Chondrocyte (in vitro differentiated cells): Measurements from ENCODE around the gene SCAPER. TPM values are rescaled to one million over a fixed set of nuclear protein-coding genes. Genes with fewer than 3 reads are reported as not detected.
"Not testable (repeated sequence)": the region's sequence is repeated elsewhere in the genome, so short reads cannot be mapped to it uniquely, and the experiment has no call there.

Experiments used
- DNase-seq: peaks from one replicate; pipeline ENCODE4 v3.0.0; 2021; ENCODE audit warnings: mixed read lengths, low spot score
- H3K27ac Mint-ChIP-seq: one replicate; pipeline ENCODE4 v1.8.0; 2021; ENCODE audit warnings: mild to moderate bottlenecking, moderate library complexity, mixed read lengths; ENCODE audit not compliant: unreplicated experiment
- H3K27me3 Mint-ChIP-seq: 2 replicates; pipeline ENCODE4 v1.8.0; 2021; ENCODE audit warnings: low read depth, mixed read lengths
- H3K36me3 Mint-ChIP-seq: 2 replicates; pipeline ENCODE4 v1.8.0; 2021; ENCODE audit warnings: low read depth, mixed read lengths
- H3K4me1 Mint-ChIP-seq: 2 replicates; pipeline ENCODE4 v1.8.0; 2021; ENCODE audit warnings: low read depth, mild to moderate bottlenecking, mixed read lengths
- H3K4me3 Mint-ChIP-seq: one replicate; pipeline ENCODE4 v1.8.0; 2021; ENCODE audit warnings: mild to moderate bottlenecking, moderate library complexity, mixed read lengths; ENCODE audit not compliant: unreplicated experiment
- H3K9me3 Mint-ChIP-seq: 2 replicates; pipeline ENCODE4 v1.8.0; 2021; ENCODE audit warnings: low read depth, mixed read lengths
- total RNA-seq: library from RNA; stranded (reverse); gene quantifications from 3 replicates; pipeline ENCODE4 v1.2.1, GENCODE V29; 2021
- TF ChIP-seq, protein P1 (sequence below): fragments of 200-600 bp; sonication (generic); IDR thresholded peaks from 2 replicates; pipeline ENCODE4 v1.5.0; 2021; ENCODE audit warnings: antibody characterized with exemption, mild to moderate bottlenecking, moderate library complexity

The SCAPER gene
- total RNA-seq, 1 donor from 2014 or later = 17.3 TPM

GRCh38 chr15:76823303-76823702 is 81.8 kb downstream of the SCAPER start:
- H3K4me3 Mint-ChIP-seq = no peak overlapping the region

GRCh38 chr15:76818926-76819325 is 86.2 kb downstream of the SCAPER start:
- not testable (repeated sequence) for H3K4me1 Mint-ChIP-seq, H3K36me3 Mint-ChIP-seq, H3K27ac Mint-ChIP-seq, H3K4me3 Mint-ChIP-seq, H3K27me3 Mint-ChIP-seq, DNase-seq
- peaks cover 16% of the 10 kb centered on the region for H3K9me3 Mint-ChIP-seq

More at GRCh38 chr15:76823303-76823702, 81.8 kb downstream of the SCAPER start:
- Mint-ChIP-seq H3K27ac (no peak overlapping the region), H3K36me3 (peaks cover 2% of the 10 kb centered on the region), H3K4me1 (no peaks in the 10 kb centered on the region), H3K9me3 (peaks cover 5% of the 10 kb centered on the region), H3K27me3 (no peaks in the 10 kb centered on the region)
- DNase-seq = no peak
- TF ChIP-seq, protein P1, sequence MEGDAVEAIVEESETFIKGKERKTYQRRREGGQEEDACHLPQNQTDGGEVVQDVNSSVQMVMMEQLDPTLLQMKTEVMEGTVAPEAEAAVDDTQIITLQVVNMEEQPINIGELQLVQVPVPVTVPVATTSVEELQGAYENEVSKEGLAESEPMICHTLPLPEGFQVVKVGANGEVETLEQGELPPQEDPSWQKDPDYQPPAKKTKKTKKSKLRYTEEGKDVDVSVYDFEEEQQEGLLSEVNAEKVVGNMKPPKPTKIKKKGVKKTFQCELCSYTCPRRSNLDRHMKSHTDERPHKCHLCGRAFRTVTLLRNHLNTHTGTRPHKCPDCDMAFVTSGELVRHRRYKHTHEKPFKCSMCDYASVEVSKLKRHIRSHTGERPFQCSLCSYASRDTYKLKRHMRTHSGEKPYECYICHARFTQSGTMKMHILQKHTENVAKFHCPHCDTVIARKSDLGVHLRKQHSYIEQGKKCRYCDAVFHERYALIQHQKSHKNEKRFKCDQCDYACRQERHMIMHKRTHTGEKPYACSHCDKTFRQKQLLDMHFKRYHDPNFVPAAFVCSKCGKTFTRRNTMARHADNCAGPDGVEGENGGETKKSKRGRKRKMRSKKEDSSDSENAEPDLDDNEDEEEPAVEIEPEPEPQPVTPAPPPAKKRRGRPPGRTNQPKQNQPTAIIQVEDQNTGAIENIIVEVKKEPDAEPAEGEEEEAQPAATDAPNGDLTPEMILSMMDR = no peak

- Mint-ChIP-seq H3K27ac (no peak overlapping the region), H3K4me1 (no peaks in the 10 kb centered on the region), H3K9me3 (peaks cover 26% of the 10 kb centered on the region)
Observed at GRCh38 chr15:76815421-76815820, 89.7 kb downstream of the SCAPER start.

GRCh38 chr15:76812381-76812780 is 92.8 kb downstream of the SCAPER start:
- H3K4me3 Mint-ChIP-seq = no peak overlapping the region
- no peak for DNase-seq
- peaks cover 1% of the 10 kb centered on the region for H3K36me3 Mint-ChIP-seq
- no peaks in the 10 kb centered on the region for H3K4me1 Mint-ChIP-seq
- no peak overlapping the region for H3K27ac Mint-ChIP-seq
- peaks cover 24% of the 10 kb centered on the region for H3K9me3 Mint-ChIP-seq
- TF ChIP-seq, protein P1 = no peak
- no peaks in the 10 kb centered on the region for H3K27me3 Mint-ChIP-seq

More at GRCh38 chr15:76815421-76815820, 89.7 kb downstream of the SCAPER start:
- H3K27me3 Mint-ChIP-seq = no peaks in the 10 kb centered on the region
- TF ChIP-seq, protein P1 = no peak
- H3K36me3 Mint-ChIP-seq = peaks cover 4% of the 10 kb centered on the region
- DNase-seq = no peak
- no peak overlapping the region for H3K4me3 Mint-ChIP-seq

GRCh38 chr15:76809412-76810103 is 95.6 kb downstream of the SCAPER start:
- Mint-ChIP-seq H3K4me1 (peaks cover 4% of the 10 kb centered on the region), H3K27ac (no peak overlapping the region), H3K36me3 (peaks cover 1% of the 10 kb centered on the region), H3K9me3 (peaks cover 17% of the 10 kb centered on the region), H3K4me3 (no peak overlapping the region), H3K27me3 (no peaks in the 10 kb centered on the region)
- no peak for DNase-seq
- TF ChIP-seq, protein P1 = no peak

GRCh38 chr15:76803049-76803571 is 102.0 kb downstream of the SCAPER start:
- H3K9me3 Mint-ChIP-seq = no peaks in the 10 kb centered on the region
- peaks cover 4% of the 10 kb centered on the region for H3K4me1 Mint-ChIP-seq
- H3K4me3 Mint-ChIP-seq = no peak overlapping the region
- TF ChIP-seq, protein P1 = no peak
- H3K36me3 Mint-ChIP-seq = peaks cover 7% of the 10 kb centered on the region
- no peaks in the 10 kb centered on the region for H3K27me3 Mint-ChIP-seq
- no peak overlapping the region for H3K27ac Mint-ChIP-seq
- DNase-seq = no peak
